NCI-H1417 treated with DMSO at 0.1 percent for 48 hours (cell line): ENCODE data around the gene FBXL14.
"Not testable (repeated sequence)": the region's sequence is repeated elsewhere in the genome, so short reads cannot be mapped to it uniquely, and the experiment has no call there.

Experiments used
- DNase-seq: peaks from one replicate; lab custom pipeline; 2025; lab: John Stamatoyannopoulos, UW

The FBXL14 gene

DNA sequence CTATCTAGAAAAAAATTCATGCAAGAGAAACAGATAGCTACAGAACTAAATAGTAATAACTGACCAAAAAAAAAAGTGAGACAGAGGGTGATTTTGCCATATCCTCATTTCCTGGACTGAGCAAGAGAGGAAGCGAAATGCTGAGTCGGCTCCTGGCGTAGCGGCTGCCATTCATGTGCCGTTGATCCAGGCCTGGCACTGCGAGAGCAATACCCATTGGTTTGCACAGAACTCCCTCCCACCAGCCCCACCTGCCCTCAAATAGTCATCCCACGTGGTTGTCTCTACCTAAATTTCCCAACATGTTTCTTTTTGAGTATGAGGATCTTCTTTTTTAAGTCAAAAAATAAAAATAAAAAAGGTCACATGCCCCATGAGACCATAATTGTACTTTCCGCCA, 25.2 kb upstream of the FBXL14 start:
- no peak for DNase-seq

GRCh38 chr12:1619159-1619558, 24.8 kb upstream of the FBXL14 start:
- DNase-seq: no peak

DNA sequence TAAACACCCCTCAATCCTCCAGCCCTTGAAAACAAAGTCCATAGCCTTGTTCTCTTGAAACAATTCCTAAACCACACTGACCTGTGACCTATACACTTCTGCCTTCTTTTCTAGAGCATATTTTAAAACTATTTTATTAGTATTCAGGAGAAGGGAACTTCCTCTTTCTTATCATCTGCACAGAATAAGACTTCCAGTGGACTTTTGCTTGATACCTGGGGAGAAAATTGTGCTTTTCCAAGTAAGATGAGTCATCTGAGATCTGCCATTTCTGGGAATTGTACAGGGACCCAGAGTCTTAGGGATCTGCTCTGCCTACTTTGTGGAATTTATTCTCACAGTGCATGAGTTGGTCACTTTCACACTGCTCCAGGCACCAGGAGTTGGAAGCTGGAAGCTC, 24.1 kb upstream of the FBXL14 start:
- DNase-seq: no peak

- DNase-seq: no peak
Measured at GRCh38 chr12:1616233-1617066, 22.1 kb upstream of the FBXL14 start.

DNA sequence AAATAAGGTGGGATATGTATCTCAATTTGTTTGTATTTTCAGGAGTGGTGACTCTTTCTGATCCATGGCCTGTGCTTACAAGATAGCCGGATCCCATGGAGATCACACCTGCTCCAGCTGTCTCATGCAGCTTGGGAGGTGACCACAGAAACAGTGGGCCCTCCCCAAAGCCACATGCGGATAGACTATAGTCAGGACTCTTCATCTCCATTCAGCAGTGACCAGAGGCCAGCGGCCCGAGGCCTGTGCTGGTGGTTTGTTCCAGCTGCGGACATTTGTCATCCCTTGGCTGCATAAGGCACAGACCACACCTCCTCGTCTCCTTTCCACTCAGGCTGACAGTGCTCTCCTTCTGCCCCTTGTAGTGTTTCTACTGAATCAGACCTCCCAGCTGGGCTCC, 20.0 kb upstream of the FBXL14 start:
- DNase-seq: no peak

DNA sequence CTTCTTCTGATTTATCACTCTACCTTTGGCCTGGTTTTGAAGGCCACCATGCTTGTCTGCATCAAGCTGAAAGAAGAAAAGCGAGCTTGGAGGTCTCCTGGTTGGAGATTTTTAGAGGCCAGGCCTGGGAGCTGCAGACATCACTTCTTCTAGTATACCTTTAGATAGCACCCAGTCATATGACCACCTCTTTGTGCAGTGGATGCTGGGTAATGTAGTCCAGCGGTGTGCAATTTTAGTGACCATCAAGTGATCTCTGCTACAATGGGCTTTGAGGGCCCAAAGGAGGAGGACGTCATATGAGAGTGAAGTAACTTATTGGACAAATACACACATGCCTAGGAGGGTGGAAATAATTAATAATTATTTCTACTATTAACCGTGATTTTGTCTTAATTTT, 19.5 kb upstream of the FBXL14 start:
- DNase-seq: no peak

DNA sequence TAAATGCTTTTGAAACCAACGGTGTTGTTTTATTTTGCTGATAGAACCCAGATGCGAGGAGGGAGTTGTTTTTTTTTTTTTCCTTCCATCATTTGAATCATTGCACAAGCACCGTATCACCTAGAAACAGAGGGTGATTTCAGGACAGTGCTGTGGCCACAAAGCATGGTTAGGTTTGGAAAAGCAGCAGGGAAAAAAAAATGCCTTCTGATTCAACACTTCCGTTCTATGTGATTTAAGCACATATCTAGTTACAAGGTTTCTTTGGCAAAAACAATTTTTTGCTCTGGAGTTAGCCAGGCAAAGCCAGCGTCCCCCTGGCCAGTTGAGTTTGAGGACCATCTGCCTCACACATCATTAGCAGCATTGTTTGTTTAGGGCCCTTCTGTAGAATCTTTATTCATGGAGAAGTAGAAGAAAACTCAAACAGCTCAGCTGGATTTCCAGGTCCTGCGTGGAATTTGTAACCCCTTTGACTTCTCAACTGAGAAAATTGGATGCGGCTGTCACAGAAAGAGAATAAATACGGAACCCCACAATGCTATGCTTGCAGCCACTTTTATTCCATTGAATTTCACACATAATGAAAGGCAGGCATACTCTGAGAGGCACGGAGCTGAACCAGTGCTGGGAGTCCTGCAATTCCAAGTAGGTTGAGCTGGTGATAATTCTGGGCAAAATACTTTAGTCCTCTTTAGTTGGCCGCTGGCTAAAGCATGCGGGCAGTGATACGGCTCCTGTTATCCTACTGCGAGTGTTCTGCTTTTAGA, 17.6 kb upstream of the FBXL14 start:
- DNase-seq: no peak

DNA sequence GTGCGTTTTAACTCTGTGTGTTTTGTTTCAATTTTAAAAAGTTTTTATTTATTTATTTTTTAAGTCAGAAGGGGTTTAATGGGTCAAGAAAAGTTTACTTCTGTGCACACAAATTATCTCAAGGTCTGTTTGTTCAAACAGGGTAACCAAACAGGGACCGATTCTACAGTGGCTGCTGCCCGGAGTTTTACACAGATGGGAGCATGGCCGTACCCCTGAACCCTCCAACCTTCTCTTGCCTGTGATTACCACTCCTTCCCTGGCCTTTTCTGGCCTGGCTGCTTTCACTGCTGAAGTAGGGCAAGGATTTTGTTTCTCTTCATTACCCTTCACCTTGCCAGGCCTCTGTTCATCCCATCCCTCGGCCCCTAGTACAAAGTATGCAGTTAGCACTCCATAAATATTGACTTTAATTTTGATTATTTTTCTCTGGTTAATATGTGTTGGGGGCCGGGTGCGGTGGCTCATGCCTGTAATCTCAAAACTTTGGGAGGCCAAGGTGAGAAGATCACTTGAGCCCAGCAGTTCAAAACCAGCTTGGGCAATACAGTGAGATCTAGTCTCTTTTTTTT, 15.8 kb upstream of the FBXL14 start:
- DNase-seq: no peak

DNA sequence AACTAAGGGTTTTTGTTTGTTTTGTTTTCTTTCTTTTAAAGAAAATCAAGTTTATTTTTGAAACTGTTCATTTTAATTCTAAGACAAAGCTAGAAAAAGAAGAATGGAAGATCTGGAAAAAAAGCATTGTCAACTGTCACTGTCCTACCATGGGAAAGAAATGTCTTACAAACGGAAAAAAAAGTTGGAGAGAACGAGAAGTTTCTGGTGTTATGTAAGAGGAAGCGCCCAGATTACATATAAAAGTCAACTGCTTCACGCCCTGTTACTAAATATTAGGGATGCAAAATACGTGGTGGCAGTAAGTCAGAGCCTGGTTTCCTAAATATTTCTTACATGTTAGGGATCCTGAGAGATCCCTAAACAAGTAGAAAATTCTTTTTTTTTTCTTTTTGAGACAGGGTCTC, 14.3 kb upstream of the FBXL14 start:
- DNase-seq: no peak

GRCh38 chr12:1607940-1608712, 13.7 kb upstream of the FBXL14 start:
- DNase-seq: no peak

GRCh38 chr12:1606021-1606622, 11.7 kb upstream of the FBXL14 start:
- DNase-seq: no peak

DNA sequence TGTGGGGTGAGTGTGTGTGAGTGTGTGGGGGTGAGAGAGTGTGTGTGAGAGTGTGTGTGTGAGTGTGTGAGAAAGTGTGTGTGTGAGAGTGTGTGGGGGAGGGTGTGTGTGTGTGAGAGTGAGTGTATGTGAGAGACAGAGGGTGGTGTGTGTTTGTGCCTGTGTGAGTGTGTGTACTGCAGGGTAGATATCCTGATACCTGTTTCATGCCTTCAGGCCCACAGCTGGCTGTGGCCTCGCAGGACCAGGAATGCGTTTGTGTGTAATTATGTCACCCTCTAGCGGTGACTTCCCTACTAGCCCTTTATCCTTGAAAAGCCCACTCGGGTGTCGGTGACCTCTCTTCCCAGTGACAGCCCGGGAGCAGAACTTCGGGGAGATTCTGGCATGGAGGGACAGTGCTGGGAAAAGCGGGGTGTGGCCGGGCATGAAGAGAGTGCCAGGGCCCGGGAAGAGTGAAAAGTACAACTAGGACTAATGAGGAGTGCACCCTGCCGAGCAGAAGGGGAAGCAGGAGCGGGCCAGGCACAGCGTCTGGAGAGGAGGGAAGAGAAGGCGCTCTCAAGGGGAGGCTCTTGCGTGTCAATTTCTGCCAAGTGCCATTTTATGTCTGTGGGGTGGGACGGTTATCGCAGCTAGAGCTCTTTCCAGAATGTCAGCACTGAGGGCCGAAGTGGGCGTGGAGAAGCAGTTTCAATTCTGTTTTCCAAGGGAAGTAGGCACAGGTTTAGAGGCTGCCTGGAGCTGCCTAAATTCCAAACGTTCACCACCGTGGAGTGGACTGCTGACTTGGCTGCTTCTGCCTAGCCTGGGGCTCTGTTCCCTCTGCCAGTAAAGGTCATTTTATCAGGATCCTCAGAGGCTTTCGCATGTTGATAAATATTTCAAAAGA, 11.0 kb upstream of the FBXL14 start:
- no peak for DNase-seq

DNA sequence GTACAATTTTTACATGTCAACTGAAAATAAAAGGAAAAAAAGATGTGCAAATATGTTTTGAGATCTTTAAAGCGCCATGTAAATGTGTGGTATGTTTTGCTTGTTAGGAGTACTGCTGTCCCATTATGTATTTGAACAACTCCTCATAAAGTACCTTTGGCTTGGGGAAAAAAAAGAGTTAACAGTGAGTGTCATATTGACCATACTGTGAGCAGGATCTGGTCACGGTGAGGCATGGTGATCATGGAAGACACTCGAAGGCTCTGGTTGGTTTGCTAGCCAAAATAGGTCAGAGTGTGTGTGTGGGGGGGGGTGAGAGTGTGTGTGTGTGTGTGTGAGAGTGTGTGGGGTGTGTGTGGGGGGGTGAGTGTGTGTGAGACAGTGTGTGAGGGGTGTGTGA, 10.1 kb upstream of the FBXL14 start:
- DNase-seq: no peak

DNA sequence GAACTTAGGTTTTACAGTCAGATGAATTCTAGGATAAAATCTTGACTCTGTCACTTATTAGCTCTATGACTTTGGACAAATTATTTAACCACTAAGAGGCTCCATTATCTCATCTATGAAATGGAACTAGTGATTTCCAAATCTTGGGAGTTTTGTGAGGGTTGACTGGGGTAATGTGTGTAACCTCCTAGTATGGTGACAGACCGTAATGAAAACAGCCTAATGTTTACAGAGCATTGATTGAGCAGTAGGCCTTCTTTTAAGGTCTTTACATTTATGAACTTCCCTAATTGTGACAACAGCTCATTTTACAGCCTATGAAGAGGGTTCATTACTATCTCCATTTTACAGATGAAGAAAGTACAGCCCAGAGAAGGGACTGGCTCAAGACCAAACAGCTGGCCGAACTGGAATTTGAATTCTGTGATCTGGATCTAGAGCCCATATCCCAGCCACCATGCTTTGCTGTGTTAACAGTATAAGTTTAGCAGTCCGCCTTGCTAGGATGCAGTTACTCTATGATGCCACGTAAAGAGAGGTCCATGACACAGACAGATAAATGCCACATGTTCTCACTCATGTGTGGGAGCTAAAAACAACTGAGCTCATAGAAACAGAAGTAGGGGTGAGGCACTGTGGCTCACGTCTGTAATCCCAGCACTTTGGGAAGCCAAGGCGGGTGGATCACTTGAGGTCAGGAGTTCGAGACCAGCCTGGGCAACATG, 9.1 kb upstream of the FBXL14 start:
- no peak for DNase-seq

DNA sequence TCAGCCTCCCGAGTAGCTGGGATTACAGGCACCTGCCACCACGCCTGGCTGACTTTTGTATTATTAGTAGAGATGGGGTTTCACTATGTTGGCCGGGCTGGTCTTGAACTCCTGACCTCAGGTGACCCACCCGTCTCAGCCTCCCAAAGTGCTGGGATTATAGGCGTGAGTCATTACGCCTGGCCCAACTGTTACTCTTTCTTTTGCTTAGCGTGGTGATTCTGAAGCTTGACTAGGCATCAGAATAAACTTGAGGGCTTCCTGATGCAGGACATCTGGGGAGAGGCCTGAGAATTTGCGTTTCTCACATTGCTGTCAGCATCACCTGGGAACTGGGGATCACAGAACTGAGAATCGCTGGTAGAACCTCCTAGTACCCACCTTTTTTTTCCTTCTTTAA, 8.3 kb upstream of the FBXL14 start:
- DNase-seq: not testable (repeated sequence)

DNA sequence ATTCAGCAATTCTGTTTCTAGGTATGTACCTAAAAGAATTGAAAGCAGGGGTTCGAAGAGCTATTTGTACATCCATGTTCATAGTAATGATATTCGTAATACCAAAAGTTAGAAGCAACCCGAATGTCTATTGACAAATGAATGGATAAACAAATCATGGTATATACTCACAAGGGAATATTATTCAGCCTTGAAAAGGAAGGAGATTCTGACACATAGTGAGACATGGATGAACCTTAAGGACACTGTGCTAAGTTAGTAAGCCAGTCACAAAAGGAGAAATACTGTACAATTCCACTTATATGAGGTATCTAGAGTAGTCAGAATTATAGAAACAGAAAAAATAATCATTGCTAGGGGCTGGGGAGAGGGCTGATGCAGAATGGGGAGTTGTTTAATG, 4.4 kb upstream of the FBXL14 start:
- DNase-seq: no peak

DNA sequence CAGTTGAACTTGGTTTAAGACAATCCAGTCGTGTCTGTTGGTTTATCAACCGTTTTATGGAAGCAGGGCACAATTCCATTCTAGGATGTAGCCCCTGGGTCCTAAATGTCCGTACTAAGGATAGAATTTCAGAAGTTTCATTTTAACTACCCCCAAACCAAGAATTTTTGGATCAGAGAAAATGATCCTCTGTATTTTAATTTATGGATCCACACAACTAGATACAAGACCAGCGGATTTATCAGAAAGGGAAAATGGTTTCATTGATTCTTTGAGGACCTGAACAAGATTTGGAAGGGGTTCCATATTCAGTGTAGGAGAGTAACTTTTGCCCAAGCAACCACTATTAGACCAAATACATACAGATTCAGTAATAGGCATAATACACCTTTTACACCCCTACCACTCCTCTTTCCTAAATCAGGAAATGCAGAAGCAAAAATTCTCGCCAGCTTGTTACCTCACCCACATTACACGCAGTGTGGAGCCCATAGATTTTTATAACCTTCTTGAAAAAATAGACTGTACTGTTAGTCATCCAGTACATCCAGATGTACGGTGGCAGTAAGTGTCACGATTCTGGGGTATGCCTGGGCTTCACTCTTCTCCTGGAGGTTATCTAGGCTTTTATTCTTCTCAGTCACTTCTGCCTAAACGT, 1.4 kb upstream of the FBXL14 start:
- DNase-seq: no peak

DNA sequence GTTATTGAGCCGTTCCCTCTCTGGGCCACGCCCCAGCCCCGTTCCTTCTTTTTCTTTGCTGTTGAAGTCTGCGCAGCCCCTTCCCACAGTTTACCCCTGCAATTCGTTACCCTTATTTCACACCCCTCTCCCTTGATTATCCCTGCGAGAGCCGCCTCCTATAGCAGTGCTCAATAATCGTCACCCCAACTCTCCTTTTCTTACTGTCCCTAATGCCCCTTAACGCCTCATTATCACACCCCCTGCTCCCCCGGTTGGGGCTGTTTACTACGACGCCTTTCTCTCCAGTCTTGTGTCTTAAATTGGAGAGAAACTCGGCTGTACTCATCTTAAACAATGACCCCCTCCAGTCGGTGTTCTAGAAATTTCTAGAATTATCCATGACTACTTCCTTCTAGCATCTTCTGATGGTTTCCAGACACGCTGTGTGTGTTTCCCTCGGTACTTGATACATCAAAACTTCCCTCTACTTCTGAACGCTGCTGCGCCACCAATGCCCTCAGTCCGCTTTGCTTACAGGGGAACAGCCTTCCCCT, 713 bp upstream of the FBXL14 start:
- no peak for DNase-seq

DNA sequence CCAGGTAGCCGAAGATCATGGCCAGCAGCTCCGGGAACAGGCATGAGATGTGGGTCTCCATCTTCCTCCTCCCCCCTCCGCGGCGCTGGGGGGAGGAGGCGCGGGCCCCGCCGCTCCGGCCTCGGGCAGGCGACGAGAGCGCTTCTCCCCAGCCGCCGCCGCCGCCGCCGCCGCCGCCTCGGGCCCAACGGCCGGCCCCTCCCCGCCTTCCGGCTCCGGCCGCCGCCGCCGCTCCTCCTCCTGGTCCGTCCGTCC, 448 bp downstream of the FBXL14 start:
- DNase-seq: no peak
